KMS-11 (cell line): Measurements from ENCODE around the gene CNDP1.

ENCODE experiments used
- H2AFZ ChIP-seq: fragments of 200-600 bp; sonication (generic); 2 replicates; pipeline ENCODE4 v1.6.1; 2016; ENCODE audit warnings: antibody characterized with exemption, mixed run types, low read depth
- H3K27ac ChIP-seq: fragments of 200-600 bp; sonication (generic); 2 replicates; pipeline ENCODE4 v1.6.1; 2016; ENCODE audit warnings: mild to moderate bottlenecking, mixed run types
- H3K27me3 ChIP-seq: fragments of 200-600 bp; sonication (generic); 2 replicates; pipeline ENCODE4 v1.6.1; 2017; ENCODE audit warnings: mild to moderate bottlenecking, low read depth, mixed run types, moderate library complexity; ENCODE audit not compliant: insufficient read depth
- H3K36me3 ChIP-seq: fragments of 200-600 bp; sonication (generic); 2 replicates; pipeline ENCODE4 v1.6.1; 2017; ENCODE audit warnings: mild to moderate bottlenecking, mixed run types; ENCODE audit not compliant: insufficient read depth
- H3K4me1 ChIP-seq: fragments of 200-600 bp; sonication (generic); 2 replicates; pipeline ENCODE4 v1.6.1; 2016; ENCODE audit warnings: mild to moderate bottlenecking, low read depth, mixed run types; ENCODE audit not compliant: poor library complexity, severe bottlenecking
- H3K4me2 ChIP-seq: fragments of 200-600 bp; sonication (generic); 2 replicates; pipeline ENCODE4 v1.7.0; 2016; ENCODE audit warnings: mild to moderate bottlenecking, mixed run types
- H3K4me3 ChIP-seq: fragments of 200-600 bp; sonication (generic); IDR thresholded peaks from 2 replicates; pipeline ENCODE4 v1.6.1; 2017; ENCODE audit warnings: low read depth, low read length, mixed read lengths; ENCODE audit not compliant: insufficient read depth
- H3K79me2 ChIP-seq: fragments of 200-600 bp; sonication (generic); 2 replicates; pipeline ENCODE4 v1.6.1; 2016; ENCODE audit warnings: low read depth, mixed run types; ENCODE audit not compliant: insufficient read depth
- H3K9ac ChIP-seq: fragments of 200-600 bp; sonication (generic); 2 replicates; pipeline ENCODE4 v1.6.1; 2016; ENCODE audit warnings: mild to moderate bottlenecking, mixed run types
- H4K20me1 ChIP-seq: fragments of 200-600 bp; sonication (generic); 2 replicates; pipeline ENCODE4 v1.6.1; 2016; ENCODE audit warnings: mild to moderate bottlenecking, mixed run types; ENCODE audit not compliant: insufficient read depth
- CTCF ChIP-seq: fragments of 200-600 bp; sonication (generic); conservative IDR thresholded peaks from 2 replicates; pipeline ENCODE4 v1.6.1; 2017; ENCODE audit warnings: low read depth, mild to moderate bottlenecking, antibody characterized with exemption, low read length, moderate library complexity, mixed read lengths

The CNDP1 gene

GRCh38 chr18:74489676-74490075 lies 44.6 kb upstream of the CNDP1 start:
- Histone ChIP-seq H3K27me3 (no peaks in the 10 kb centered on the region), H3K36me3 (no peaks in the 10 kb centered on the region), H3K4me1 (peaks cover 22% of the 10 kb centered on the region), H3K79me2 (no peaks in the 10 kb centered on the region), H3K9ac (no peak overlapping the region), H3K4me3 (no peak overlapping the region), H4K20me1 (no peaks in the 10 kb centered on the region), H2AFZ (no peak overlapping the region), H3K4me2 (no peak overlapping the region), H3K27ac (no peak overlapping the region)
- TF ChIP-seq CTCF, result no peak

GRCh38 chr18:74492259-74492658 lies 42.0 kb upstream of the CNDP1 start:
- H3K4me3 ChIP-seq, result no peak overlapping the region
- TF ChIP-seq CTCF, result no peak
- no peaks in the 10 kb centered on the region for H4K20me1 ChIP-seq
- H3K9ac ChIP-seq, result no peak overlapping the region
- H3K4me2 ChIP-seq, result no peak overlapping the region
- H2AFZ ChIP-seq, result no peak overlapping the region
- H3K4me1 ChIP-seq, result peaks cover 16% of the 10 kb centered on the region
- peaks cover 10% of the 10 kb centered on the region for H3K79me2 ChIP-seq
- no peaks in the 10 kb centered on the region for H3K36me3 ChIP-seq
- H3K27ac ChIP-seq, result no peak overlapping the region
- H3K27me3 ChIP-seq, result no peaks in the 10 kb centered on the region

- Histone ChIP-seq H4K20me1 (no peaks in the 10 kb centered on the region), H3K36me3 (no peaks in the 10 kb centered on the region), H3K27ac (no peak overlapping the region), H3K4me3 (no peak overlapping the region), H3K4me2 (no peak overlapping the region), H3K27me3 (no peaks in the 10 kb centered on the region), H3K4me1 (peaks cover 31% of the 10 kb centered on the region), H3K79me2 (peaks cover 24% of the 10 kb centered on the region), H3K9ac (no peak overlapping the region), H2AFZ (no peak overlapping the region)
- TF ChIP-seq CTCF, result peak; percentile 88
Observed at GRCh38 chr18:74493689-74494088, 40.6 kb upstream of the CNDP1 start.

- Histone ChIP-seq H3K9ac (no peak overlapping the region), H3K27ac (no peak overlapping the region), H3K4me3 (no peak overlapping the region), H3K4me1 (peaks cover 32% of the 10 kb centered on the region), H4K20me1 (no peaks in the 10 kb centered on the region), H3K79me2 (peaks cover 26% of the 10 kb centered on the region), H3K27me3 (no peaks in the 10 kb centered on the region), H3K4me2 (no peak overlapping the region), H3K36me3 (no peaks in the 10 kb centered on the region), H2AFZ (no peak overlapping the region)
- no peak for TF ChIP-seq CTCF
Observed at GRCh38 chr18:74494514-74494913, 39.8 kb upstream of the CNDP1 start.
